Activated T-cell treated with anti-CD3 and anti-CD28 coated beads, Interleukin-2, amount 50 U/mL, for 24 hours (primary cell): ENCODE data around the gene ANO3.
"Not testable (repeated sequence)": the region's sequence is repeated elsewhere in the genome, so short reads cannot be mapped to it uniquely, and the experiment has no call there.

Experiments used
- DNase-seq: peaks from one replicate; pipeline ENCODE4 v3.0.0-alpha.2; 2020
- H3K27ac Mint-ChIP-seq: 2 replicates; pipeline ENCODE4 v1.8.0; 2020; ENCODE audit warnings: mild to moderate bottlenecking, mixed read lengths
- H3K27me3 Mint-ChIP-seq: 2 replicates; pipeline ENCODE4 v1.8.0; 2020; ENCODE audit warnings: mixed read lengths
- H3K36me3 Mint-ChIP-seq: 2 replicates; pipeline ENCODE4 v1.8.0; 2020; ENCODE audit warnings: low read depth, mixed read lengths
- H3K4me1 Mint-ChIP-seq: 2 replicates; pipeline ENCODE4 v1.8.0; 2020; ENCODE audit warnings: low read depth, mixed read lengths
- H3K4me3 Mint-ChIP-seq: 2 replicates; pipeline ENCODE4 v1.8.0; 2020; ENCODE audit warnings: mild to moderate bottlenecking, moderate library complexity, mixed read lengths
- H3K9me3 Mint-ChIP-seq: 2 replicates; pipeline ENCODE4 v1.8.0; 2020; ENCODE audit warnings: mixed read lengths

The ANO3 gene

GRCh38 chr11:26331911-26332571 is at the start of gene ANO3:
Gene ANO3, plus strand, starts transcription at chr11:26332130. Its CDS starts 146 bp downstream, at chr11:26332276.
- no peaks in the 10 kb centered on the region for H3K36me3 Mint-ChIP-seq
- peaks cover 6% of the 10 kb centered on the region for H3K9me3 Mint-ChIP-seq
- no peak for DNase-seq
- H3K4me3 Mint-ChIP-seq: no peak within 1 kb of the TSS
- peaks cover 31% of the 10 kb centered on the region for H3K27me3 Mint-ChIP-seq
- no peaks in the 10 kb centered on the region for H3K4me1 Mint-ChIP-seq
- H3K27ac Mint-ChIP-seq: no peak within 1 kb of the TSS

GRCh38 chr11:26283852-26284408 is 48.0 kb upstream of the ANO3 start:
- no peaks in the 10 kb centered on the region for H3K36me3 Mint-ChIP-seq
- H3K4me1 Mint-ChIP-seq: peaks cover 5% of the 10 kb centered on the region
- DNase-seq: no peak
- no peak overlapping the region for H3K27ac Mint-ChIP-seq
- H3K9me3 Mint-ChIP-seq: no peaks in the 10 kb centered on the region
- peaks cover 11% of the 10 kb centered on the region for H3K27me3 Mint-ChIP-seq
- no peak overlapping the region for H3K4me3 Mint-ChIP-seq

GRCh38 chr11:26285608-26286007 is 46.3 kb upstream of the ANO3 start:
- H3K27ac Mint-ChIP-seq: no peak overlapping the region
- no peaks in the 10 kb centered on the region for H3K36me3 Mint-ChIP-seq
- H3K4me3 Mint-ChIP-seq: no peak overlapping the region
- peaks cover 5% of the 10 kb centered on the region for H3K4me1 Mint-ChIP-seq
- peaks cover 11% of the 10 kb centered on the region for H3K27me3 Mint-ChIP-seq
- H3K9me3 Mint-ChIP-seq: no peaks in the 10 kb centered on the region
- DNase-seq: no peak

GRCh38 chr11:26286472-26287066 is 45.4 kb upstream of the ANO3 start:
- Mint-ChIP-seq H3K4me3 (no peak overlapping the region), H3K36me3 (no peaks in the 10 kb centered on the region), H3K9me3 (no peaks in the 10 kb centered on the region), H3K4me1 (peaks cover 5% of the 10 kb centered on the region), H3K27me3 (peaks cover 11% of the 10 kb centered on the region), H3K27ac (no peak overlapping the region)
- DNase-seq: no peak

GRCh38 chr11:26287067-26287518 is 44.8 kb upstream of the ANO3 start:
- no peak for DNase-seq
- Mint-ChIP-seq H3K9me3 (no peaks in the 10 kb centered on the region), H3K4me3 (no peak overlapping the region)

GRCh38 chr11:26297189-26297975 is 34.5 kb upstream of the ANO3 start:
- Mint-ChIP-seq H3K4me1 (no peaks in the 10 kb centered on the region), H3K27ac (no peak overlapping the region), H3K9me3 (no peaks in the 10 kb centered on the region), H3K36me3 (no peaks in the 10 kb centered on the region), H3K4me3 (no peak overlapping the region), H3K27me3 (no peaks in the 10 kb centered on the region)
- no peak for DNase-seq

More at GRCh38 chr11:26287067-26287518, 44.8 kb upstream of the ANO3 start:
- Mint-ChIP-seq H3K27ac (no peak overlapping the region), H3K27me3 (peaks cover 8% of the 10 kb centered on the region), H3K36me3 (no peaks in the 10 kb centered on the region), H3K4me1 (peaks cover 5% of the 10 kb centered on the region)

- H3K4me3 Mint-ChIP-seq: not testable (repeated sequence)
Observed at GRCh38 chr11:26316372-26316771, 15.6 kb upstream of the ANO3 start.

GRCh38 chr11:26319906-26320305 is 12.0 kb upstream of the ANO3 start:
- no peak overlapping the region for H3K27ac Mint-ChIP-seq

More at GRCh38 chr11:26316372-26316771, 15.6 kb upstream of the ANO3 start:
- H3K4me1 Mint-ChIP-seq, H3K27me3 Mint-ChIP-seq, H3K27ac Mint-ChIP-seq, H3K9me3 Mint-ChIP-seq, H3K36me3 Mint-ChIP-seq, DNase-seq: not testable (repeated sequence)

GRCh38 chr11:26321516-26321915 is 10.4 kb upstream of the ANO3 start:
- no peaks in the 10 kb centered on the region for H3K27me3 Mint-ChIP-seq

More at GRCh38 chr11:26319906-26320305, 12.0 kb upstream of the ANO3 start:
- no peak for DNase-seq
- H3K4me1 Mint-ChIP-seq: no peaks in the 10 kb centered on the region
- no peaks in the 10 kb centered on the region for H3K36me3 Mint-ChIP-seq
- peaks cover 3% of the 10 kb centered on the region for H3K9me3 Mint-ChIP-seq
- H3K27me3 Mint-ChIP-seq: no peaks in the 10 kb centered on the region
- H3K4me3 Mint-ChIP-seq: no peak overlapping the region

GRCh38 chr11:26322335-26323067 is 9.4 kb upstream of the ANO3 start:
- H3K4me1 Mint-ChIP-seq: no peaks in the 10 kb centered on the region
- no peaks in the 10 kb centered on the region for H3K27me3 Mint-ChIP-seq
- no peak for DNase-seq
- no peaks in the 10 kb centered on the region for H3K9me3 Mint-ChIP-seq
- no peaks in the 10 kb centered on the region for H3K36me3 Mint-ChIP-seq
- no peak overlapping the region for H3K4me3 Mint-ChIP-seq
- H3K27ac Mint-ChIP-seq: no peak overlapping the region

More at GRCh38 chr11:26321516-26321915, 10.4 kb upstream of the ANO3 start:
- Mint-ChIP-seq H3K27ac (no peak overlapping the region), H3K4me3 (no peak overlapping the region), H3K9me3 (no peaks in the 10 kb centered on the region), H3K36me3 (no peaks in the 10 kb centered on the region), H3K4me1 (no peaks in the 10 kb centered on the region)
- DNase-seq: no peak

GRCh38 chr11:26323837-26324236 is 8.1 kb upstream of the ANO3 start:
- H3K27me3 Mint-ChIP-seq: no peaks in the 10 kb centered on the region
- no peak overlapping the region for H3K4me3 Mint-ChIP-seq
- H3K36me3 Mint-ChIP-seq: no peaks in the 10 kb centered on the region
- no peaks in the 10 kb centered on the region for H3K9me3 Mint-ChIP-seq
- no peak for DNase-seq
- H3K4me1 Mint-ChIP-seq: no peaks in the 10 kb centered on the region
- no peak overlapping the region for H3K27ac Mint-ChIP-seq

- Mint-ChIP-seq H3K4me3 (no peak overlapping the region), H3K27me3 (no peaks in the 10 kb centered on the region), H3K9me3 (no peaks in the 10 kb centered on the region), H3K27ac (no peak overlapping the region), H3K36me3 (no peaks in the 10 kb centered on the region), H3K4me1 (no peaks in the 10 kb centered on the region)
- DNase-seq: no peak
Observed at GRCh38 chr11:26324270-26324669, 7.7 kb upstream of the ANO3 start.

- H3K27ac Mint-ChIP-seq: no peak overlapping the region
- DNase-seq: no peak
- no peaks in the 10 kb centered on the region for H3K36me3 Mint-ChIP-seq
- H3K9me3 Mint-ChIP-seq: peaks cover 6% of the 10 kb centered on the region
- H3K27me3 Mint-ChIP-seq: peaks cover 14% of the 10 kb centered on the region
- no peaks in the 10 kb centered on the region for H3K4me1 Mint-ChIP-seq
- no peak overlapping the region for H3K4me3 Mint-ChIP-seq
Observed at GRCh38 chr11:26326793-26327400, 5.0 kb upstream of the ANO3 start.

- Mint-ChIP-seq H3K4me3 (no peak overlapping the region), H3K27ac (no peak overlapping the region), H3K4me1 (no peaks in the 10 kb centered on the region), H3K36me3 (no peaks in the 10 kb centered on the region), H3K27me3 (peaks cover 31% of the 10 kb centered on the region), H3K9me3 (peaks cover 6% of the 10 kb centered on the region)
- DNase-seq: no peak
Observed at GRCh38 chr11:26329206-26329605, 2.7 kb upstream of the ANO3 start.
